ENCODE results near the gene RARB. TPM values are rescaled to one million over a fixed set of nuclear protein-coding genes. Genes with fewer than 3 reads are reported as not detected.

Gene RARB
- total RNA-seq, 3 donors from 2014 or later: 0.80 to 20.1 (median 8.2) TPM

DNA sequence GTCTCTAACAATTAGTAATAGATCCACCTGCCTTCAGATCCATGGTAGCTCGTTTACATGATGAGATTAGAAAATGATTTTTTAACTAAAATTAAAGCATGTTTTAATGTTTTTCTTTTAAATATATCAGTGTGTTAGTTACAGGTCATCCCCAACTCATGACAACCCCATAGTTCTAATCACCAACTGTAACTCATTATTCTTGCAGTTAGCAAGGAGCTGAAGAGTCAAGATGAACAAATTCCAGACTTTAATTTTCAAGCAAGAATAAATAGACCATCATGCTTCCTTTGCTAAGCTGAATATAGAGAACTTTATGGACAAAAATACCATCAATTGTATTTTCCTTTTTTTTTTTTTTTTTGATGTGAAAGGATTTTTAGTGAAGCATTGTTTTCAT, 135.5 kb downstream of the RARB start:
- no peaks in the 10 kb centered on the region for H3K4me1 ChIP-seq
- H3K36me3 ChIP-seq: no peaks in the 10 kb centered on the region
- no peak overlapping the region for H3K27ac ChIP-seq
- H3K4me3 ChIP-seq: no peak overlapping the region
- H3K27me3 ChIP-seq: no peaks in the 10 kb centered on the region
- TF ChIP-seq, protein P1, sequence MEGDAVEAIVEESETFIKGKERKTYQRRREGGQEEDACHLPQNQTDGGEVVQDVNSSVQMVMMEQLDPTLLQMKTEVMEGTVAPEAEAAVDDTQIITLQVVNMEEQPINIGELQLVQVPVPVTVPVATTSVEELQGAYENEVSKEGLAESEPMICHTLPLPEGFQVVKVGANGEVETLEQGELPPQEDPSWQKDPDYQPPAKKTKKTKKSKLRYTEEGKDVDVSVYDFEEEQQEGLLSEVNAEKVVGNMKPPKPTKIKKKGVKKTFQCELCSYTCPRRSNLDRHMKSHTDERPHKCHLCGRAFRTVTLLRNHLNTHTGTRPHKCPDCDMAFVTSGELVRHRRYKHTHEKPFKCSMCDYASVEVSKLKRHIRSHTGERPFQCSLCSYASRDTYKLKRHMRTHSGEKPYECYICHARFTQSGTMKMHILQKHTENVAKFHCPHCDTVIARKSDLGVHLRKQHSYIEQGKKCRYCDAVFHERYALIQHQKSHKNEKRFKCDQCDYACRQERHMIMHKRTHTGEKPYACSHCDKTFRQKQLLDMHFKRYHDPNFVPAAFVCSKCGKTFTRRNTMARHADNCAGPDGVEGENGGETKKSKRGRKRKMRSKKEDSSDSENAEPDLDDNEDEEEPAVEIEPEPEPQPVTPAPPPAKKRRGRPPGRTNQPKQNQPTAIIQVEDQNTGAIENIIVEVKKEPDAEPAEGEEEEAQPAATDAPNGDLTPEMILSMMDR (IDR thresholded peaks at IDR 0.05): no peak
- TF ChIP-seq POLR2AphosphoS5 (IDR thresholded peaks at IDR 0.05): no peak
- no peak for TF ChIP-seq POLR2A (IDR thresholded peaks at IDR 0.05)
- H3K9me3 ChIP-seq: no peaks in the 10 kb centered on the region
- no peak for DNase-seq (ENCODE audit: low spot score in 2 of 2)
- intact Hi-C loops (cut with DNase I; ENCODE audit: low total_unique reads): no loop called here

DNA sequence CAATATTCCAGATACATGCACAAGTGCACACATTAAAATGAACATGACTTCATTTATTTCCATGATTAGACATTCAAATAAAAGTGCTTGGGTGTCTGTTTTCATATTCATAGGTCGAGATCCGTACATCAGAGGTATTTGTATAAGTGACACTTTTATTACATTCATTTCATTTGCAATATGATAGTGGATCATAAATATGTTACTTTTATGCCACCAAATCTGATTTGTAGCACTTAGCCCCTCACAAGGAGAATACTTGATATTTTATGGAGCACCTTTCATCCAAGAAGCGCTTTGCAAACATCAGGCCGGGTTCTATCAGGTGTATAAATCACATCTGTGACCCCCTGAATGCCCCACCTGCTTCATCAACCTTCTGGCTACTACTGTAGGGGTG, 136.0 kb downstream of the RARB start:
- no peak for DNase-seq (ENCODE audit: low spot score in 2 of 2)
- intact Hi-C loops (cut with DNase I; ENCODE audit: low total_unique reads): no loop called here
- Histone ChIP-seq H3K9me3 (no peaks in the 10 kb centered on the region), H3K4me3 (no peak overlapping the region), H3K27me3 (no peaks in the 10 kb centered on the region), H3K4me1 (no peaks in the 10 kb centered on the region), H3K27ac (no peak overlapping the region), H3K36me3 (no peaks in the 10 kb centered on the region)
- TF ChIP-seq POLR2AphosphoS5 (IDR thresholded peaks at IDR 0.05) (no peak), POLR2A (IDR thresholded peaks at IDR 0.05) (no peak)
- TF ChIP-seq, protein P1 (IDR thresholded peaks at IDR 0.05): no peak

DNA sequence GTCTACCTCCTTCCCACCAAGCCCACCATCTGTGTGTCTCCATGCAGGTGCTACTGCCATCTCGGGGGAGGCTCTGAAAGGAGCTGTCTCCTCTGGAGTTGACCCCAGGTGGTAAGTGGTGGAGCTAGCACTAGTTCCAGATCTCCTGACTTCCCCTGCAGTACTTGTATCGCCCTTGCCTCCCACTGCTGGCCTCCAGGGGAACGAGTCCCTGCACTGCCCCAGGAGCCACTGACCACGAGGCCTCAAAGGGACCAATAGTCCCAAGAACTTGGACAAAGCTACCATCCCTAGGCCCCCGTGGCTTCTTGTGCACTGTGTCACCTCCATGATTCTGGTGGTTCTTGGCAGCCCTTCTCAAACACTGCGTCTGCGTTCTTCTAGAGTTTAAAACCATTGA, 137.7 kb downstream of the RARB start:
- no peaks in the 10 kb centered on the region for H3K36me3 ChIP-seq
- H3K27me3 ChIP-seq: no peaks in the 10 kb centered on the region
- no peak overlapping the region for H3K4me3 ChIP-seq
- no peak for TF ChIP-seq POLR2AphosphoS5 (IDR thresholded peaks at IDR 0.05)
- TF ChIP-seq, protein P1 (IDR thresholded peaks at IDR 0.05): no peak
- no peak for TF ChIP-seq POLR2A (IDR thresholded peaks at IDR 0.05)
- intact Hi-C loops (cut with DNase I; ENCODE audit: low total_unique reads): no loop called here
- H3K4me1 ChIP-seq: no peaks in the 10 kb centered on the region
- H3K9me3 ChIP-seq: no peaks in the 10 kb centered on the region
- DNase-seq (ENCODE audit: low spot score in 2 of 2): no peak
- H3K27ac ChIP-seq: no peak overlapping the region

DNA sequence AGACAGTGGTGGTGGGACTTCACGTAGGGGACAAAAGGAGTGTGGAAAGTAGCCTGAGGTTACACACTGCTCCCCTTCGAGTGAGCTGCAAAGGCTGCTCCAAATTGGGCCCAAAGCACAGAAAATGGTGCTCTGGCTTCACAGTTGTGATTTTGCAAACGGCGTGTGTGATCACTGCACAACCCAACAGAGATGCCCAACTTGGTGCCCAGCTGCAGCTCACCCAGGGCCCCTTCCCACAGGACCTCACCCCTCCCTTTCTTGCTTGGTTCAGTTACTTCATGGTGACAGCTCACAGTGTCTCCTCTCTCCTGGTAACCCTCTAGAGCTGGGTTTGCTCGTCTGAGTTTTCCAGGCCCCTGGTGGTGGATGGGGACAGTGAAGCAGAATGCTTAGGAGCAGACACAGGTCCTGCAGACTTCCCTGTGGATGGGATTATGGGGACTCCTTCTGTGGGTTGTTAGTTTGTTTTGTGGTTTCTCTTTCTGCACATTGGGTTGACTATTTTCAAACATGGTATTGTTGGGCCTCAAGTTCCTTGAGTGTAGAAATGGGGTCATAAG, 138.4 kb downstream of the RARB start:
- Histone ChIP-seq H3K36me3 (no peaks in the 10 kb centered on the region), H3K27ac (no peak overlapping the region), H3K4me1 (no peaks in the 10 kb centered on the region), H3K4me3 (no peak overlapping the region), H3K27me3 (no peaks in the 10 kb centered on the region), H3K9me3 (no peaks in the 10 kb centered on the region)
- intact Hi-C loops (cut with DNase I; ENCODE audit: low total_unique reads): no loop called here
- TF ChIP-seq POLR2A (IDR thresholded peaks at IDR 0.05) (no peak), POLR2AphosphoS5 (IDR thresholded peaks at IDR 0.05) (no peak)
- TF ChIP-seq, protein P1 (IDR thresholded peaks at IDR 0.05): no peak
- DNase-seq (ENCODE audit: low spot score in 2 of 2): no peak

DNA sequence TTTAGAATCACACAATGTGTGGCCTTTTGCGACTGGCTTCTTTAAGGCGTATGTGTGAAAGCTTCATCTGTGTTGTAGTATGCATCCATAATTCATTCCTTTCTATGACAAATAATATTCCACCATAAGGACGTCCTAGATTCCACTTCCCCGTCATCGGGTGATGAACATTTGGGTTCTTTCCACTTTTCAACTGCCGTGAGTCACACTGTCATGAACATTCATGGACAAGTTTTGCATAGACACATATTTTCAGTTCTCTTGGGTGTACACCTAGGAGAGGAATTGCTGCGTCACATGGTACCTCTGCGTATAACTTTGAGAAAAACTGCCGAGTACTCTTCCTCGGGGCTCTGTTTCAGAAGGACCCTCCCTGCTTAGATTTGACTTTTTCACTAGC, 139.3 kb downstream of the RARB start:
- intact Hi-C loops (cut with DNase I; ENCODE audit: low total_unique reads): no loop called here
- TF ChIP-seq POLR2AphosphoS5 (IDR thresholded peaks at IDR 0.05) (no peak), POLR2A (IDR thresholded peaks at IDR 0.05) (no peak)
- TF ChIP-seq, protein P1 (IDR thresholded peaks at IDR 0.05): no peak
- Histone ChIP-seq H3K27me3 (no peaks in the 10 kb centered on the region), H3K4me3 (no peak overlapping the region), H3K4me1 (no peaks in the 10 kb centered on the region), H3K9me3 (no peaks in the 10 kb centered on the region), H3K36me3 (no peaks in the 10 kb centered on the region), H3K27ac (no peak overlapping the region)
- DNase-seq (ENCODE audit: low spot score in 2 of 2): no peak

All from breast epithelium (tissue), 4 donors.